AG08396 (cell line): ENCODE measurements around the gene LRP4.

Source experiments
- DNase-seq: peaks from one replicate; pipeline ENCODE4 v3.0.0; 2012; ENCODE audit warnings: low spot score, mixed read lengths

Gene LRP4

GRCh38 chr11:46895821-46896220 lies 22.5 kb downstream of the LRP4 start:
- peak; percentile 38 for DNase-seq

GRCh38 chr11:46894961-46895360 lies 23.4 kb downstream of the LRP4 start:
- no peak for DNase-seq

DNA sequence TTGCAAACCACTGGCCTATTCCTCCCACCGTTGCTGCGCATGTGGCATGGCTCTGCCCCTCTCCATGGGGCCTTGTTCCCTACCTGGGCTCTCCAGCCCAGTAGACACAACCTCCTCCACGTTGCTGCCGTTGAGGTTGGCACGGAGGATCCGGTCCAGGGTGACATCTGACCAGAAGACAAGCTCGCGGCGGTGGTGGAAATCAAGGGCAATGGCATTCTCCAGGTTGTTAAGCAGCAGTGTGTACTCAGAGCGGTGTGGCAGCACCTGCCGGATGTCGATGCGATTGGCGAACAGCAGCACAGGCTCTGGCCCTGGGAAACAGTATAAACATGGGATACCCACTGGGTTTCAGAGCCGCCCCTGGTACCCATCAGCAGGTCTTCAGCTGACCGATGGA lies 23.8 kb downstream of the LRP4 start:
- DNase-seq, result no peak

GRCh38 chr11:46892838-46893237 lies 25.5 kb downstream of the LRP4 start:
- no peak for DNase-seq

- DNase-seq, result no peak
Measured at GRCh38 chr11:46892109-46892508, 26.2 kb downstream of the LRP4 start.

DNA sequence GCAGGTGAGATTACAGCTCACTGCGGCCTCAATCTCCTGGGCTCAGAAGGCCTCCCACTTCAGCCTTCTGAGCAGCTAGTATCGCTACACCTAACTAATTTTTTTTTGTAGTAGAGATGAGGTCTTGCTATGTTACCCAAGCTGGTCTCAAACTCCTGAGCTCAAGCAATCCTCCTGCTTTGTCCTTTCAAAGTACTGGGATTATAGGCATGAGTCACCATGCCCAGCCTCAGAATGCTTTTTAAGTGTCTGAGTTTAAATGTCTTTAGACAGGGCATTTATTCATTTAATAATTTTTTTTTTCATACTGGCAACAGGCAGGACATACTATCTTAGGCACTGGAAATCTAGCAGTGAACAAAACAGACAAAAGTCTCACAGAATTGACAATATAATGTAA lies 27.7 kb downstream of the LRP4 start:
- DNase-seq, result no peak

DNA sequence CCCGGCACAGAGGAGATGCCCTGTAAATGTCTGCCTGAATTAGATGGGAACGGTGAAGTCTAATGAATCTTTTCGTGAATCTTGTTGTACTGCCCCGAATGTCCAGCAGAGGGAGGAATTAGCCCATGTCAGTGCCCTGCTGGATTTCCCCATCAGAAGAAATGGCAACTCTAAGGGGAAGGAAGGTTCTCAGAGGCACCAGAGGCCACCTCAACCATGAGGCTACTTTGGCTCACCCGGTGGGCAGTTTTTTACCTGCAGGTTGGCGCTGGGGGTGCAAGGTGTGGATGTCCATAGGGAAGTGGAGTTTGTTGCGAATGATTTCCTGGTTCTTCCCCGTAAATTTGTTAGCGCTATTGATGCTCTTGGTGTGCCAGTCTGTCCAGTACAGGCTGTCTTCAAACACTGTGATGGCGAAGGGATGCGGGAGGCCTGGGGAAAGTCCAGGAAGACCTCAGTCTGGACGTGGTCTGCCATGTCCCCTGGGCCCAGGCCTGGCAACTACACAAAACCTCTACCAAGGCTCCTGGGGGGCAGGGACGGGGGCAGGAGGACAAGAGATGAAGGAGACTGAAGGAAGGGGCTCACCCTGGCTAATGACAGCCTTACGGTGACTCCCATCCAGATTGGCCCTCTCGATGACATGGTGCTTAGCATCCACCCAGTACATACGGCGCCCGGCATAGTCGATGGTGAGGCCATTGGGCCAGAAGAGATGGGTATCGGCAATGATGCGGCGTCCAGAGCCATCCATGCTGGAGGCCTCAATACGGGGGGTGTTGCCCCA lies 28.5 kb downstream of the LRP4 start:
- DNase-seq, result peak; percentile 74

DNA sequence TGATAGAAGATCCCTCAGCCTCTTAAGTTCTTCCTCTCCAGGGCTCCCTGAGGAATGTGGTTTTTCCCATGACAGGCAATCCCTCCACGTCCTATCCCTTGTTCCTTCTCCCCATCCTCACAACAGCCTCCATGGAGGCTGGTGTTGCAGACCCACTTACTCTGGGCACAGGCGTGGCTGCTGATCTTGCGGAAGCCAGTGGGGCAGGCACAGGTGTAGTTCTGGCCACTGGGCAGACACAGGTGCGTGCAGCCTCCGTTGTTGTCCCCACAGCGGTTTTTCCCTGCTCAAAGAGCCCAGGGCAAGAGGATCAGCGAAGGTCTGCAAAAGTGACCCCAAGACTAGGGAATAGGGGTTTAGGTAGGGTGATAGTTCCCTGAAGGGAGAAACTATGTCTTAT lies 29.1 kb downstream of the LRP4 start:
- DNase-seq, result no peak

GRCh38 chr11:46888636-46889035 lies 29.7 kb downstream of the LRP4 start:
- DNase-seq, result no peak

- no peak for DNase-seq
Measured at GRCh38 chr11:46886211-46886610, 32.1 kb downstream of the LRP4 start.

DNA sequence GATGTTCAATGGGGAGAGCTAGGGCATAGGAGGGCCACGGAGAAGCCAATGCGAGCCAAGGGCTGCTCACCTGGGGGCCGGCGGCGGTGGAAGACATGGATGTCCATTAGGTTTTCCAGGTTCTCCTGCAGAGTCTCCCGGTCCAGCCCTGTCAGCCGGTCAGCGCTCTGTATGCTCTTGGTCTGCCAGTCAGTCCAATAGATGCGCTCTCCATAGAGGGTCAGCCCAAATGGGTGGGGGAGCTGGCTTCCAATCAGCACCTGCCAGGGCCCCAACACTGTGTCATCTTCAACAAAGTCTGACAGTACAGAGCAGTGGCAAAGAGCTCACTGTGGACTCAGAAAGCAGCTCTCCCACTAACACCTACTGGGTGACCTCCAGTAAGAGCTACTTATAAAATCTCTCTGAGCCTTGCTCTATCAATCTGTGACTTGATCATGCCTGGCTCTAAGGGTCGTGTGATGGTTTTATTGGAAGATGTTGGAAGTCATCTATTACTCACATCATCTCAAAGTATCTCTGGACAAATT lies 39.2 kb downstream of the LRP4 start:
- DNase-seq, result no peak

- DNase-seq, result no peak
Measured at GRCh38 chr11:46877580-46877979, 40.8 kb downstream of the LRP4 start.

DNA sequence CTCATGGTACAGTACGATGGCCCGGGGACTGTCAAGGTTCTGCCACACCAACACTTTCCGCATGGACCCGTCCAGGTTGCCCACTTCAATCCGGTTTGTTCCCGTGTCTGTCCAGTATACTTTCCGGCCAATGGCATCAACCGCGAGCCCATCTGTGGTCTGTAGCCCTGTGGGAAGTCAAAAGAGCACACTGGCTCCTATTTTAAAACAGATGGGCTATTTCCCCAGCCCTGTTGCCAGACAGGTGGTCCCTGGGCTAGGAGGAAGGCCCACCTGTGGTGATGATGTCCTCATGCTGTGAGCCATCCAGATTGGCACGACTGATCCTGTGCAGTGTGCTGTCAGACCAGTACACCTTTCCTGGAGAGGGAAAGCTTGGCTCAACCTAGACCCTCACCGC lies 41.9 kb downstream of the LRP4 start:
- no peak for DNase-seq

GRCh38 chr11:46874586-46874985 lies 43.8 kb downstream of the LRP4 start:
- DNase-seq, result no peak

GRCh38 chr11:46868912-46869311 lies 49.4 kb downstream of the LRP4 start:
- no peak for DNase-seq

DNA sequence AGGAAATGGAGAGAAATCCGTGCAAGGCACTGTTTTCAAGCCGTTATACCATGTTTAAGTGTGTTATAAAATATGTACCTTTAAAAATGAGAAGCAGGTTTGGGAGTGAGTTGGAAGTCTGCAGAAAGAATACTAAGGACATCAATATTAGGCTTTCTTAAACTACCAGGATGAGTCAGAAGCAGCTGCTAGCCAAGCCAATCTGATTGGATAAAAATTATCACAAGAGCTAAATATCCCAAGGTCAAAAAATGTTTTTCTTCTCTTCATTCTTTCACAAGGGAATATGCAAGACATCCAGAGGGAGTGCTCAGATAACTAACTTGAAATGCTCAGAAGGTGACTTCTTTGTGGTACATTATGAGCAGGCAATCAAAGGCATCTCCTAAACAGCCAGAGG lies 53.0 kb downstream of the LRP4 start:
- DNase-seq, result peak; percentile 79

- no peak for DNase-seq
Measured at GRCh38 chr11:46860218-46860617, 58.1 kb downstream of the LRP4 start.

GRCh38 chr11:46858920-46859546 lies 59.3 kb downstream of the LRP4 start:
- no peak for DNase-seq

DNA sequence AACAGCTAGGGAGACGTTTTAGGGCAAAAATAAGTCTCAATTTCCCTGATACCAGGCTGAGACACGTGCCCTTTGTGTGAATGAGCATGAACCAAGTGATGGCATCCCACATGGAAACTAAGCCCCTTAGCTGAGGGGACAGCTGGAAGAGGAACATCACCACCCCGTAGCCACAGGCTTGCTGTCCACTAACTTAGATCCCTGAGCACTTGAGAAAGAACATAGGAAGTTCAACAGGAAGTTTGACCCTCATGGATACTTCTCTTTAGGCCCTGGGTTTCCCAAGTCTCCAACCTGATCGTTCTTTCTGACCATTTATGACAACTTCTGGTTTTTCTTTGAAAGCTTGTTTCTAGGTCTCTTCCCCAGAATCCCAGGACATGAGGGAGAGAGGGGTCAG lies 60.7 kb downstream of the LRP4 start:
- DNase-seq, result no peak

GRCh38 chr11:46856605-46857343 lies 61.6 kb downstream of the LRP4 start:
- no peak for DNase-seq

GRCh38 chr11:46855863-46856262 lies 62.5 kb downstream of the LRP4 start:
- no peak for DNase-seq

GRCh38 chr11:46855167-46855566 lies 63.2 kb downstream of the LRP4 start:
- no peak for DNase-seq

DNA sequence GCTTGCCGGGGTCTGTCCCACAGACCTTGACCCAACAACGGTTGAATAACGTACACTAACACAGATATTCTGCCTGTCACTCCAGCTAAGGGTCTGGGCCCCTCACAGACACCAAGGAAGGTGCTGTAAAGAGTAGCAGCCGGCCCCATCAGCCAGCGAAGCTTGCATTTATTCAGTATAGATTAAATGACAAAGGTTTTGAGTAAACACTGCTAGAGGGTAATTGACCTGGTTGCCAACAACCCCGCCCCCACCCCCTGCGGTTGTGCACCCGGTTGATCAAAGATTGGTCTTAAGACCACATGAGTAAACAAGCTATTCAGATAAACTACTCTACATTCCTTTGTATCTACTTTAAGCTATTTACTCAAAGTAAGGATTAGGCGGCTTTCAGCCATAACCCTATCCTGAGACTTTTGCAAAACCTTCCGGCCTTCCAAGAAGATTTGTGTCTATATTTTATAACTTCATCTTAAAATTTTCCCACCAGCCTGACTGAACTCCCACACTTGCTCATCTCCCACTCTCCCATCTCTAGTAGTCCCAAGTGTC lies 67.4 kb downstream of the LRP4 start:
- DNase-seq, result no peak
